ENCODE results near the gene MYMK.

MYMK gene

DNA sequence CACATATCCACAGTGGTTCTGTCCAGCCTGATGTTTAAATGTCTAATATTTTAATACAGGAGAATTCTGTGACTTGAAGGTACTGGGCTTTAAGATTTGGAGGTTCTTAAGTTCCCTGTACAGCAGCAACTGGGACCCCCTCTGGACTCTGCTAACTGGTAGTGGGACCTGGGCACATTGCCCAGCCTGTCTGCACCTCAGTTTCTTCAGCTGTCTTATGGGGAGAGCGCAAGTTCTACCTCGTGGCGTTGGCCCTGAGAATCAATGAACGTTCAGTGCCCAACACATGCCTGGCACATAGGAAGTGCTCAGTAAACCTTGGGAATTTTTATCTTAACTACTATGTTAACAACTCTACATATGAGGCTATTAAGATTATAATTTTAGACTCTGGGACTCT lies 47.3 kb downstream of the MYMK start:
- no peak for DNase-seq

DNA sequence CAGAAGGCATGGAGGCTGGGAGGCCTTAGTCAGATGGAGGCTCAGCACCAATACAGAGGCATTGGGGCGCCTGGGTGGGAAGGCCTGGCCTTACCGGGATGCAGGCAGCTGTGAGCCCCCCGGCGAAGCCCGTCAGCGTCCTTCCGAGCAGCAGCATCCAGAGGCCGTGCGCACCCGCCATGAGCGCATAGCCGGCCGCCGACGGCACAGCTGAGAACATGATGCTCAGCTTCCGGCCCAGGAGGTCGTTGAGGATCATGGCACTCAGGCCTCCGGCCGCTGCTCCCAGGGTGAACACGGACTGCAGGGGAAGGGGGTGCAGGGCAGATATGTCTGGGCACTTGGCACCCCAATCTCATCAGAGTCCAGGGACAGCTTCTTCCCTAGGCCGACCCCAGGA lies 47.8 kb downstream of the MYMK start:
- no peak for DNase-seq

DNA sequence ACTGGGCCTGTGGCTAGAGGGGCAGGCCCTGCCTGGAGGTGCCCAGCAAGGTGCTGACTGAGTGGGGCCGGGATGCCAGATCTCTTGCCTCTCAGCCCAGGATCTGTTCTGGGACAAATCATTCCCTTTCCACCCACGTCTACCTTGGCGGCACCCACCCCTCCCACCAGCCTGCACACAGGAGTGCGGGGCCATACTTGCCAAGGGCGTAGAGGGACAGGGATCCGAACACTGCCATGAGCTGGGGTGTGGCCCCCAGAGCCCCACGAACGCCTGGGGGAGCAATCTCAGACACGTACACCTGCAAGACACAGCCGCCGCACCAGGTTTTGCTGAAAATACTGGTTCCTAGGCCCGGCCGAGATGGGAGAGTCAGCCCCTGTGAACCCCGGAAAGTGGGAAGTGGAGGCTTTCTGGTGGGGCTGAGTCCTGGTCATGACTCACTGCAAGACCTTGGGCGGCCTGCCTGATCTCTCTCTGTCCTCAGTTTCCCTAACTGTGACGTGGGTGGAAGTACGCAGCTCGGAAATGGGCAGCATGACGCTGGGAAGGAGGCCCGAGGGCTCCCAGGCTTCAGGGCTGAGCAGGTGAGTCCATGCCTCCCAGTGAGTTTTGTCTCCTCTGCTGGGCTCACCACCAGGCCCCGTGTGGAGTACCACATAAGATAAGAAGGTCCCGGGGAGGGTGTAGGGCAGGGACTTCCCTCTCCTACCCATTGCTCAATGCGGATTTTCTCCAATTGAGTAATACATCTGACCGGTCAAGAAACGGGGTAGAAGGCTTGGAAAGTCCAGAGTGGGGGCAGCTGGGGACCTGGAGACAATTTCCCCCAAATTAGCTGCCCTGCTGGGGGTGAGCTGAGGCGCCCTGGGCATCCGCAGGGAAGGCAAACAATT lies 48.5 kb downstream of the MYMK start:
- no peak for DNase-seq

DNA sequence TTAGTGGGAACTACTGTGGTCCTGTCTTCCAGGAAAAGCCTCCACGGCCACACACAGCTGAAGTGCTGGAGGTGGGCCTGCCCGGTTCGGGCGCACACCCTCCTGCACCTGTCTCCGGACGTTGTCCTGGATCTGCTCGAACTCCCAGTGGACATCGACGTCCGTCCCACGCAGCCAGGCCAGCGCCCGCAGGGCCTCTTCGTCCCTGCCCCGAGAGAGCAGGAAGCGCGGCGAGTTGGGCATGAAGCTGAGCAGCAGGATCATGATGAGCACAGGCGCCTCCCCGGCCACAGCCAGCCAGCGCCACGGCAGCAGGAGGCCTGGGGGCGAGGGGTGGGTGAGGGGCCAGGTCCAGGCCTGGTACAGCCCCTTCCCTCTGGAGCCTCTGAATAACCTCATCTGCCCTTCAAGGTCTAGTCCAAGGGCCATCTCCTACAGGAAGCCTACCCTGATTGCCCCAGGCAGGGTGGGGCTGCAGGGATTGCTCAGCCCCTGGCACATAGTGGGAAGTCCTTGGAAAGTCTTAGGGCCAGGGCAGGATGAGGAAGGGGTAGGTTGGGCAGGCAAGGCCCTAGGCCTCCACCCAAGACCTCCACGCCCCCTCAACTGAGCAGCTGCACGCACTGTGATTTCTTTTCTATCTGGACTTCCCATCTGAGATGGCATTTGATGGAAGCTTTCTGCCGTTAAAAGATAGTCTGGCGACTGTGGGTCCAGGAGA lies 49.3 kb downstream of the MYMK start:
- DNase-seq: no peak

DNA sequence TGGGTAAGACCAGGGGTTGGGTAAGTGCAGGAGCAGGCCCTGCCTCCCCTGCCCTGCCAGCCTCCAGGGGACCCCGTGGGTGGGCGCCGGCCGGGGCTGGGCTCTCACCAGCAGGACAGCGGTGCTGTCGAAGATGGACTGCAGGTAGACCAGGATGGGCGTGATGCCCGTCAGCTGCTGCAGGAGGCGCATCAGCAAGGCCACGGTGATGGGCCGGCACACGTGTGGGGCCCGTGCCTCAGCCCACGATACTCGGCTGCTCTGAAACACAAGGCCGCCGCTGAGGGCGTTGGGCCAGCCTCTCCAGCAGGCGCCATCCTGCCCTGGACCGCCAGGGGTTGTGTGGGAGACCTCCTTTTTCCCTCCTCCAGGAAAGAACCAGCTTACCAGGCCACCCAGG lies 49.9 kb downstream of the MYMK start:
- no peak for DNase-seq

DNA sequence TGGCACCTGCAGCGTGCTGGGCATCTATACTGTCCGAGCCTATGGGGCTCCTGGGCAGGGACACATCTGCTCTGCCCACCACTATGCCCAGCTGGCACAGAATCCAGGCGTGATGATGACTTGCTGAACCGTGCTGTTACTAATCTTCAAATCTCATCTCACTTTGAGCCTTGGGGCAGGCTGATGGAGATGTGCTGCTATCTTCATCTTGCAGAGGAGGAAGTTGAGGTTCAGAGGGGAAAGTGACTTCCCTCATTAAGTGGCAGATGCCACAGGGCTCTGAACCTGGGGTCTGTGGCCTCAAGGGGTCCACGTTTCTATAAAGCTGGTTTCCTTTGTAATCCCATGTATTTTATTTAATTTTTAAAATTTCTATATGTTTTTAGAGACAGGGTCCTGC lies 50.5 kb downstream of the MYMK start:
- no peak for DNase-seq

DNA sequence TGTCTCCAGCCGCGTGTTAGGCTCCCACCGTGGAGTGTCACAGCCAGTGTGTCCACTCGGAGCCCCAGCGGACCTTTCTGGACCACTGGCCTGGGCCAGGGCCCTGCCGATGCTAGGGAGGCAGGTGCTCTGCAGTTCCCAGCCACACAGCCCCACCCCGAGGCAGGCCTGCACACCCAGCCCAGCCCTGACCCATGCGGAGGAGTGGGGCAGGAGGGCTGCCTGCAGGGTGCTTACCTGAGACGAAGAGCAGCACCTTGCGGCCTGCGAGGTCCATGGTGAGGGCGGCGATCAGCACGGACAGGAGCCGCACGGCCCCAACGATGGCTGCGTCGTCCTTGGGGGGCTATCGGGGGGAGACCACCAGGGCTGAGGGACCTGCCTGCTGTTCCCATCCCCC lies 51.0 kb downstream of the MYMK start:
- DNase-seq: no peak

DNA sequence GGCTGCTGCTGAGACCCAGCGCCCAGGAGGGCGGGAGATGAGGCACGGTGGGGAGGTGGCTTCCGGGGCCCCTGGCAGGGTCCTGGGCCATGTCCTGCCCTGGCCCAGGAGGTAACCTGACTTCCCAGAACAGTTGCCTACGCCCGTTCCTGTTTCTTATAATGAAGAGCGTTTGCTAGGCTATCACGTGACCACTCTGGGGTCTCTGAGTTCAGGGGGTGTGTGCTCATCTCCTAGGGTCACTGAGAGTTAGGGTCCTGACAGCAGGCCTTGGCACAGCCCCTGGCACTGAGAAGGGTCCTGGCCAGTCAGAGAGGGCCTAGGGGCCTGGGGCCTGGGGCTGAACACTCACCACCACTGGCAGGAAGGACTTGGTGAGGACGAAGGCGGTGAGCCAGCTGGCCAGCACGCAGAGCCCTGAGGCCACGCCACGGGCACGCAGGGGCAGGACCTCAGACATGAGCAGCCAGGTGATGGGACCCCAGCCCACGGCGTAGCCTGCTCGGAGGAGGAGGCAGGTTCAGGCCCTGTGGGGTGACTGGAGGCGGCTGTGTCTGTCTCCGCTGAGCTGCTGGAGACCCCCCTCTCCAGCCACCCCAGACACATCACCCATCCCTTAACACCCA lies 51.9 kb downstream of the MYMK start:
- DNase-seq: no peak

DNA sequence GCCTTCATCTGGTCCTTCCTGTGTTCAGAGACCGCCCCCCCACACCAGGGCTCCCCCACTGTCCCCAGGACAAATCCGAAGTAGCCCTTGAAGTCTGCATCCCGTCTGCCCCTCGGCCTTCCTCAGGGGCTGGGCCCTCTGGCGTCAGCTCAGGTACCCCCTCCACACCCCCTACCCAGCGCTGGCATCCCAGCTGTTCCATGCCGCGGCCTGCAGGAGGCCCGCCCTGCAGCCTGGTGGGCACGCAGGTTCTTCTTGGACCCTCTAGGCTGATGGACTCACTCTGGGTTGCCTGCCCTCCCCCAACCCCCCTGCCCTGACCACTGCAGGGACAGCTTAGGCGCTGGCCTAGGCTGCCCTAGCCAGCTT lies 52.5 kb downstream of the MYMK start:
- no peak for DNase-seq

DNA sequence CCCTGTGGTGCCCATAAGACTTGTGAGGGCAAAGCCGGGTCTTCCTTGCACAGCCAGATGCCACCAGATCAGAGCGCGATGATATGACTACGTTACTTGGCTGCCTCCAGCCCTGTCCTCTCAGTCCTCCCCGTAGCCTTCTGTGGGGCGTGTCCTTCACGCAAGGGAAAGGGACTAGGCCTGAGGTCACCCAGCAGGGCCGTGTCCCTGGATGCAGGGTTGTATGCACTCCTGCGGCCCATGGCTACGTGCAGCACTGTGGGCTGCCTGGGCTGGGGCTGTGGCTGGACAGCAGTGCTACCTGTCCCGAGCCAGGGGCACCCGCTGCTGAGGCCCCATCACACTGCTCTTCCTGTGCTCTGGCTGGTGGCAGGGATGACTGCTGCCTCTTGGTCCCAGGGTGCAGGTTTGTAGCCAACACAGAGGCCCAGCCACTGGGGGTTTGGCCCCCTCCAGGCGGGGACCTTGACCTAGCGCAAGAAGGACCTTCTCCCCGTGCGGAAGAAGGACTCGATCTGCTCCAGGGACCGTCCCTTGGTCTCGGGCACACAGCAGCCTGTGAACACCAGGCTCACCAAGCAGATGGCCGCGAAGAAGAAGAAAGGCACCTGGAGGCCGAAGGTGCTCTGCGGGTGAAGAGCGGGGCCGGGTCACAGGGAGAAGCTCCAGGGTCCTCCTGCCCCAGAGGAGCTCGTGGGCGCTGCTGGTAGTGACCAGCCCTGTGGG lies 53.0 kb downstream of the MYMK start:
- no peak for DNase-seq

DNA sequence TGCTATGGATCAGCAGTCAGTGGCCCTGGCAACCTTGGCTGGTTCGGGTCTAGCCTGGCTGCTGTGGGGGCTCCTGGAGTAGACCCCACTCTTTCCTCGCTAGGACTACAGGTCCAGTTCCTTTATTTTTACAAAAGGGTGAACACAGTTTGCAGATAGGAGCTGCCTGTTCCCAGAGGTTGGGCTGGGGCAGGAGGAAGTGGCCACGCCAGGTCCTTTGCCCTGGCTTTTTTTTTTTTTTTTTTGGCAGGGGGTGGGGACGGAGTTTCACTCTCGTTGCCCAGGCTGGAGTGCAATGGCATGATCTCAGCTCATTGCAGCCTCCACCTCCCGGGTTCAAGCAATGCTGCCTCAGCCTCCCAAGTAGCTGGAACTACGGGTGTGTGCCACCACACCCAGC lies 53.8 kb downstream of the MYMK start:
- no peak for DNase-seq

DNA sequence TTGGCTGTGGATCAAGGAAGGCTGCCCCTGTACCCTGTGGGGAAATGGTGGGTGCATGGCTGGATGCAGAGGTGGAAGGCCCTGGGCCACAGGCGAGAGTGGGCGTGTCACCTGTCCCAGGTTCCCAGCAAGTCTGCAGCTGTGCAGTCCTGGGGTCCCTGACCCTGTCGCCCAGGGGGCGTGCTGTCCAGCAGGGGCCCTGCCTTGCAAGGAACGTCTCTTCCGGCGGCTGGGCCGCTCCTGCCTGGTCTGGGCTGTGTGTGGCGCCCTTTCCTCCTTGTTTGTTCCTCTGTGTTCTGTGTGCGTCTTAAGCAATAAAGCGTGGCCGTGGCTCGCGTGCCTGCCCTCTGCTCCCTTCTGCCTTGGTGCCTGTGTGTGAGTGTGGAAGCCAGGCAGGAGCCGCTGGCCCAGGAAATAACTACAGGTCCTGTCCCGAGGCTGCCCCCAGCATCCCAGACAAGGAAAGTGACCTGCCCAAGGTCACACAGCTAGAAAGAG lies 54.3 kb downstream of the MYMK start:
- DNase-seq: no peak

DNA sequence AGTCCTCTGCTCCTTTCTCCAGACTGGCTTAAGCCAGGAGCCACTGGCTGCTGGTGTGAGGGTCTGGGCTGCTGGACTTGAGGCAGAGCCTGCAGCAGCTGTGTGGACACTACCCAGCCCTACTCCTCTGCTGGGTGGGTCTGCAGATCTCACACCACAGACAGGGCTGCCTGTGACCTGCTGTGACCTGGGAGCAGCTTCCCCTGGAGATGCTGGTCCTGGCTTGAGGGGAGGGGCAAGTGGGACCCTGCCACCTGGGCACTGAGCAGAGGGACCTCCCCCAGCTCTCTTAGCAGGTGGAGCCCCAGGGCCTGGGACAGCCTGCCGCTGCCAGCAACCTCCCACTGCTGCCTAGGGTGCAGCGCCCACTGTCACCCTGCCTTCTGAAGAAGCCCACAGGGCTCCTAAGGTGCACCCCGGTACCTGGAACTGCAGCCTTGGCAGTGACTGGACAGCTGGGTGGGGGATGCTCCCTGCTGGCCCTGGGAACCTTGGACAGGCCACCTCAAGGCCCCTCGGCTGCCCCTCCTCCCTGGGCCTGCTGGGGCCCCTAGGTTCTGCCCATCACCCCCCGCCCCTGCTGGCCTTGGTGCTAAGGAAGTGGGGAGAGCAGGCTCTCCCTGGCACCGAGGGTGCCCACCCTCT lies 55.9 kb downstream of the MYMK start:
- no peak for DNase-seq

DNA sequence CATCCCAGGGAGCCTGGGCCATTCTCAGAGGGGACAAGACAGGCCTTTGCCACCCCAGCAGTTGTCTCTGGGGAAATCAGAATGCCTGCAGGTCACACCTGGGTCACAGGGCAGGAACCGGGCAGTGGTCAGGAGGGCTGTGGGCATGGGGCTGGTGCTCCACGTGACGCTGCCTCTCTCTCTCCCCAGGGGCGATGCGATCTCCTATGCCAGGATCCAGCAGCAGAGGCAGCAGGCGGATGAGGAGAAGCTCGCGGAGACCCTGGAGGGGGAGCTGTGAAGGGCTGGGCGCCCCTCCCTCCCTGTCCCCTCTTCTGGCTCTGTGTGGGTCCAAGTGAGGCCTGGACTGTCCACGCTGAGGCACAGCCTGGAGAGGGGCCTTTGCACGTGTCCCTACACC lies 56.4 kb downstream of the MYMK start:
- DNase-seq: no peak

DNA sequence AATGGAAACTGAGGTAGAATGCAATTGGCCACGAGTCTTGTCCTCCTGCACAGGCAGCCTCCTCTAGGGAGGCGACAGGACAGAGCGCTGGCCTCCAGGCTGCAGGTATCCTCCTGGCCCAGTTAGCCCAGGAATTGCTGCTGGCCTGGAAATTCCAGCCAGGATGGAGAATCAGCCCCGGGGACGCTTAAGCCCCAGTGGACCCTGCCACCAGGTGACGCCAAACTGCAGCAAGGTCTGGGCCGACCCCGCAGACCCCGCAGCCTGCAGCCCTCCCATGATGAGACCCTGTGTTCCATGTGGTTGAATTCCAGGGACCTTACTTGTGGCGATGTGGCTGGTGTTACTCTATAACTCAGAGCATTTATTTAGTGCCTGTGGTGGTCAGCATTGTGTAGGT lies 57.7 kb downstream of the MYMK start:
- no peak for DNase-seq

DNA sequence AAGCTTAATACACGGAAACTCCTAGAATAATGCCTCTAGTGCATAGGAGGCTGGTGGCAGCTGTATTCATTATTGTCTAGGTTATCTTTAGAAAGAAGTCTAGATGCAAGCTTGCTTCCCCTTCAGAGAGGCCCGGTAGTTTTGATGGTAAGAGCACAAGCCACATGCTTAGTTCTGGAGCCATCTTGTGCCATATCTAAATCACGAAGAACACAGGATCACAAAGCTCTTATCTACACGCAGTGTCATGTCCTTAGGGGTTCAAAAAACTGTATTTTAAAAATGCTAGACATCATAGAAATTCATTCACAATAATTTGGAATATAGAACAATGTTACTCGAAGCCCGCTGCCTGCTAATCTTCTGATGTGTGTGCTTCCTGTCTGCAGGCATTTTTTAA lies 58.8 kb downstream of the MYMK start:
- no peak for DNase-seq

DNA sequence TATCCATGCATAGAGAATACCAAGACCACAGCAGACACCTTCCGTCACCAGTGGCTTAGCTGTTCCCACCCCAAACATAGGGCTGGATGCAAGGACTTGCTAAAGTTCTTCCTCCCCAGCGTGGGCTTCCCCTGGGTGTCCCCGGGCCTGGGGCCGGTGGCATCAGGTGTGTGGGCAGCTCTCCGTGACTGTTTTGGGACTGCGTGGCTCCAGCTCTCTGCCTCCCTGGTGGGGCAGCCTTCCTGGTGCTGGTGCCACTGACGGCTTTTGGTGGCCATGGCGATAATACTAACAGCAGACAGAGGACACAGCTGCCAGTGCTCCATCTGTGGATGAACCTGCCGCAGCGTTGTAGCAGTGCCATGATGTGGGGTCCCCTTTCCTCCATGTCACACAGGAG lies 60.1 kb downstream of the MYMK start:
- DNase-seq: no peak
